Neural progenitor cell (in vitro differentiated cells): ENCODE data around the gene MAFB. TPM values are rescaled to one million over a fixed set of nuclear protein-coding genes. Genes with fewer than 3 reads are reported as not detected.

Experiments
- DNase-seq: peaks from one replicate; pipeline ENCODE4 v3.0.0-alpha.2; 2016; ENCODE audit warnings: low spot score
- H2AFZ ChIP-seq: fragments of 200-600 bp; sonication (generic); replicated peaks from 2 replicates; pipeline ENCODE4 v1.6.1; 2016; ENCODE audit warnings: antibody characterized with exemption
- H3F3A ChIP-seq: fragments of 200-600 bp; sonication (generic); 2 replicates; pipeline ENCODE4 v1.6.1; 2016; ENCODE audit warnings: antibody characterized with exemption, low read depth
- H3K27ac ChIP-seq: fragments of 200-600 bp; sonication (generic); 2 replicates; pipeline ENCODE4 v1.5.1; 2016; ENCODE audit warnings: mild to moderate bottlenecking
- H3K27me3 ChIP-seq: fragments of 200-600 bp; sonication (generic); 2 replicates; pipeline ENCODE4 v1.6.1; 2016; ENCODE audit warnings: mild to moderate bottlenecking, moderate library complexity
- H3K36me3 ChIP-seq: fragments of 200-600 bp; sonication (generic); 2 replicates; pipeline ENCODE4 v1.5.1; 2016
- H3K4me1 ChIP-seq: fragments of 200-600 bp; sonication (generic); 2 replicates; pipeline ENCODE4 v1.6.1; 2016; ENCODE audit warnings: mixed run types
- H3K4me2 ChIP-seq: fragments of 200-600 bp; sonication (generic); 2 replicates; pipeline ENCODE4 v1.6.1; 2016
- H3K4me3 ChIP-seq: fragments of 200-600 bp; sonication (generic); 2 replicates; pipeline ENCODE4 v1.5.1; 2016
- H3K79me2 ChIP-seq: fragments of 200-600 bp; sonication (generic); 2 replicates; pipeline ENCODE4 v1.6.1; 2016; ENCODE audit warnings: low read depth
- H3K9ac ChIP-seq: fragments of 200-600 bp; sonication (generic); 2 replicates; pipeline ENCODE4 v1.6.1; 2016
- H3K9me3 ChIP-seq: fragments of 200-600 bp; sonication (generic); 2 replicates; pipeline ENCODE4 v1.5.1; 2016; ENCODE audit warnings: low read depth
- H4K20me1 ChIP-seq: fragments of 200-600 bp; sonication (generic); 2 replicates; pipeline ENCODE4 v1.6.1; 2016; ENCODE audit warnings: low read depth
- H3K27ac Mint-ChIP-seq: 3 replicates; pipeline ENCODE4 v1.8.0; 2021; ENCODE audit warnings: mixed read lengths
- H3K27me3 Mint-ChIP-seq: 2 replicates; pipeline ENCODE4 v1.8.0; 2022; ENCODE audit warnings: low read depth, mild to moderate bottlenecking, inconsistent platforms, moderate library complexity, mixed read lengths; ENCODE audit not compliant: insufficient read depth
- H3K36me3 Mint-ChIP-seq: 3 replicates; pipeline ENCODE4 v1.8.0; 2021; ENCODE audit warnings: mixed read lengths
- H3K4me1 Mint-ChIP-seq: 3 replicates; pipeline ENCODE4 v1.8.0; 2021; ENCODE audit warnings: mixed read lengths
- H3K4me3 Mint-ChIP-seq: 3 replicates; pipeline ENCODE4 v1.8.0; 2021; ENCODE audit warnings: mild to moderate bottlenecking, moderate library complexity, mixed read lengths
- H3K9me3 Mint-ChIP-seq: 3 replicates; pipeline ENCODE4 v1.8.0; 2020; ENCODE audit warnings: mixed read lengths
- EZH2 ChIP-seq: fragments of 200-600 bp; sonication (generic); IDR thresholded peaks from 2 replicates; pipeline ENCODE4 v1.6.1; 2017; ENCODE audit warnings: antibody characterized with exemption, mild to moderate bottlenecking, moderate library complexity
- EZH2phosphoT487 ChIP-seq: fragments of 200-600 bp; sonication (generic); IDR thresholded peaks from 2 replicates; pipeline ENCODE4 v1.6.1; 2017; ENCODE audit warnings: antibody characterized with exemption
- total RNA-seq: library from RNA; depleted of rRNA; stranded (reverse); fragments of >200 nt; gene quantifications from 2 replicates; pipeline ENCODE4 v1.2.3, GENCODE V29; 2015; ENCODE audit warnings: low replicate concordance
- TF ChIP-seq, protein P1 (sequence below): fragments of 200-600 bp; sonication (generic); IDR thresholded peaks from 2 replicates; pipeline ENCODE4 v1.5.1; 2017; ENCODE audit warnings: antibody characterized with exemption, mild to moderate bottlenecking

Gene MAFB
- total RNA-seq, 1 donor from 2014 or later: 0.64 TPM

DNA sequence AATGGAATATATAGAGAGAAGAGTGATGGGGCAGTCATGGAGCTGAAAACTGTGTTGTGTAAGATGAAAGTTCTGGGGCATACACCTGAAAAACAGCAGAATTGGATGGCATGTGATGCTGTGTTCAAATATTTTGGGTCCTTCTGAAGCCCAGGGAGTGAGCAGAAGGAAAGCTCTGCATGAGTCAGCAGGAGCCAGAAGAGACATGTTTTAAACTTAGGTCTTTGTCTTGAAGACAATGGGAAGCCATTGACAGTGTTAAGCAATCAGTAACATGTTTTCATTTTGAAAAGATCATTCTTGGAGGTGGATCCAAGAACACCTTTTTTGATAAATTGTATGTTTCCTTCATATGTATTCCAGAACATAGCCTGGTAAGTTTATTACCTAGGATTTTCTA, 38.9 kb upstream of the MAFB start:
- Histone ChIP-seq H3K4me1 (no peaks in the 10 kb centered on the region), H3K36me3 (no peaks in the 10 kb centered on the region), H3K9me3 (peaks cover 4% of the 10 kb centered on the region), H3F3A (no peaks in the 10 kb centered on the region), H3K4me3 (no peak overlapping the region), H3K4me2 (no peak overlapping the region), H3K9ac (no peak overlapping the region), H3K27ac (no peak overlapping the region), H3K79me2 (no peaks in the 10 kb centered on the region), H4K20me1 (no peaks in the 10 kb centered on the region), H3K27me3 (no peaks in the 10 kb centered on the region), H2AFZ (no peak overlapping the region)
- no peak for TF ChIP-seq EZH2
- TF ChIP-seq, protein P1, sequence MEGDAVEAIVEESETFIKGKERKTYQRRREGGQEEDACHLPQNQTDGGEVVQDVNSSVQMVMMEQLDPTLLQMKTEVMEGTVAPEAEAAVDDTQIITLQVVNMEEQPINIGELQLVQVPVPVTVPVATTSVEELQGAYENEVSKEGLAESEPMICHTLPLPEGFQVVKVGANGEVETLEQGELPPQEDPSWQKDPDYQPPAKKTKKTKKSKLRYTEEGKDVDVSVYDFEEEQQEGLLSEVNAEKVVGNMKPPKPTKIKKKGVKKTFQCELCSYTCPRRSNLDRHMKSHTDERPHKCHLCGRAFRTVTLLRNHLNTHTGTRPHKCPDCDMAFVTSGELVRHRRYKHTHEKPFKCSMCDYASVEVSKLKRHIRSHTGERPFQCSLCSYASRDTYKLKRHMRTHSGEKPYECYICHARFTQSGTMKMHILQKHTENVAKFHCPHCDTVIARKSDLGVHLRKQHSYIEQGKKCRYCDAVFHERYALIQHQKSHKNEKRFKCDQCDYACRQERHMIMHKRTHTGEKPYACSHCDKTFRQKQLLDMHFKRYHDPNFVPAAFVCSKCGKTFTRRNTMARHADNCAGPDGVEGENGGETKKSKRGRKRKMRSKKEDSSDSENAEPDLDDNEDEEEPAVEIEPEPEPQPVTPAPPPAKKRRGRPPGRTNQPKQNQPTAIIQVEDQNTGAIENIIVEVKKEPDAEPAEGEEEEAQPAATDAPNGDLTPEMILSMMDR: no peak
- TF ChIP-seq EZH2phosphoT487: no peak
- Mint-ChIP-seq H3K4me1 (no peaks in the 10 kb centered on the region), H3K27me3 (peaks cover 7% of the 10 kb centered on the region), H3K4me3 (no peak overlapping the region), H3K36me3 (no peaks in the 10 kb centered on the region), H3K9me3 (no peaks in the 10 kb centered on the region), H3K27ac (no peak overlapping the region)
- DNase-seq: no peak

- Mint-ChIP-seq H3K27ac (no peak overlapping the region), H3K36me3 (no peaks in the 10 kb centered on the region), H3K27me3 (peaks cover 7% of the 10 kb centered on the region), H3K4me3 (no peak overlapping the region), H3K4me1 (no peaks in the 10 kb centered on the region), H3K9me3 (no peaks in the 10 kb centered on the region)
- Histone ChIP-seq H3F3A (no peaks in the 10 kb centered on the region), H3K27ac (no peak overlapping the region), H3K9me3 (peaks cover 4% of the 10 kb centered on the region), H3K79me2 (no peaks in the 10 kb centered on the region), H4K20me1 (no peaks in the 10 kb centered on the region), H2AFZ (no peak overlapping the region), H3K4me3 (no peak overlapping the region), H3K36me3 (no peaks in the 10 kb centered on the region), H3K27me3 (no peaks in the 10 kb centered on the region), H3K4me1 (no peaks in the 10 kb centered on the region), H3K4me2 (no peak overlapping the region), H3K9ac (no peak overlapping the region)
- TF ChIP-seq EZH2 (no peak), EZH2phosphoT487 (no peak)
- TF ChIP-seq, protein P1: no peak
- no peak for DNase-seq
Observed at GRCh38 chr20:40726776-40727175, 37.7 kb upstream of the MAFB start.

DNA sequence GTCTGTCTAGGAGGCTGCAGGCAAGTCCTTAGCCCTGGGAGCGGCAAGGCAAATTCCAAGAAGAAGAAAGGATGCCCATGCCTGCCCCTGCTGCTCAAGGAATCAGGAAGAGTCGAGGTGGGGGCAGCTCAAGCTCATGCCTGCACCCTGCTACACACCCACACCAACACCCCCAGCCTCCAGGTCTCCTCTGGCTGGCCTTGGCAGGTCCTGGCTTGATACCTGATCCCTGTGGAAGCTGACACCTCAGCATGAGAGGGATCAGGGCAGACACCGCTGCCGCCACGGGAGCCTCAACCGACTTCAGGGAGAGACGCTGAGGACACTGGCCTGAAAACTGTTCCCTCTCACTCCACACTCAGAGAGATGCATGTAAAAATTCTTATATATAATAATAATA, 35.5 kb upstream of the MAFB start:
- Histone ChIP-seq H4K20me1 (no peaks in the 10 kb centered on the region), H3K27me3 (no peaks in the 10 kb centered on the region), H3K4me2 (peak overlapping the region; percentile 21), H3K9ac (no peak overlapping the region), H3K36me3 (no peaks in the 10 kb centered on the region), H3K9me3 (peaks cover 4% of the 10 kb centered on the region), H3K4me1 (no peaks in the 10 kb centered on the region), H2AFZ (no peak overlapping the region), H3K79me2 (no peaks in the 10 kb centered on the region), H3K4me3 (no peak overlapping the region), H3K27ac (no peak overlapping the region), H3F3A (no peaks in the 10 kb centered on the region)
- TF ChIP-seq, protein P1: no peak
- TF ChIP-seq EZH2 (no peak), EZH2phosphoT487 (no peak)
- Mint-ChIP-seq H3K9me3 (no peaks in the 10 kb centered on the region), H3K27ac (no peak overlapping the region), H3K4me1 (no peaks in the 10 kb centered on the region), H3K36me3 (no peaks in the 10 kb centered on the region), H3K27me3 (peaks cover 5% of the 10 kb centered on the region), H3K4me3 (no peak overlapping the region)
- peak; percentile 34 for DNase-seq
